Esophagus squamous epithelium (tissue), 4 donors: Measurements from ENCODE around the gene LCK.

ENCODE experiments used
- POLR2A ChIP-seq, 4 donors: fragments of 450-650 bp; IDR thresholded peaks; one replicate each; pipeline ENCODE4 v1.6.1; 2017; ENCODE audit warnings: antibody characterized with exemption in 4 of 4, mild to moderate bottlenecking in 4 of 4, moderate library complexity in 3 of 4
- TF ChIP-seq, protein P1 (sequence below), 6 experiments: fragments of 450-650 bp in 4 of 6; fragments of 200-600 bp in 2 of 6; sonication (generic) in 2 of 6; IDR thresholded peaks; one replicate each; pipeline ENCODE4 v1.5.1; 2016 to 2019; ENCODE audit warnings: antibody characterized with exemption in 6 of 6, mild to moderate bottlenecking in 4 of 6, moderate library complexity in 4 of 6

DNA sequence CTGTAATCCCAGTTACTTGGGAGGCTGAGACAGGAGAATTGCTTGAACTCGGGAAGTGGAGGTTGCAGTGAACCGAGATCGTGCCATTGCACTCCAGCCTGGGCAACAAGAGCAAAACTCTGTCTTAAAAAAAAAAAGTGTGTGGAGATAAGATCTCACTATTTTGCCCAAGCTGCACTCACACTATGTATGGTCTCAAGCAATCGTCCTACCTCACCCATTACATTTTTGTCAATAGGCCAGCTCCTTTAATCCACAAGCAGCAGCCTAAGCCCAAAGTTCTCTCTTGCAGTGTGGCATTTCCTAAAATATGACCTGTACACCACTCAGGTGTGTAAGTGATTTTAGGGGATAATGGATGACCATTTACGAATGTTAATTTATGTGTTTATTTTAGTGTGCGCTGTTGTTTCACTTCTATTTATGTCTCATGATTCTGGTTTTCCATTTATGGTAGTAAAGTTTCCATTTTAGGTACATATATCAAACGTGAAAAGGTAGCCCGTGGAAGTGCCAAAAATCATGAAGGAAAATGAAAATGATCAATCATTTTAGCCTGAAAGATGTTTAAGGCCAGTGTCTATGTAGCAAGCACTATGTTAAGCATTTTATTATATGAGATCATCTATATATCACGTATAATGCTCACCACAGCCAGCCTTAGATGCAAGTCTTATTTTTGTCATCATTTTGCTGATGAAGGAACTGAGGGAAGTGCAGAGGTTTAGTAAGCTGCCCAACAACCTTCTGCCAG is 5.6 kb downstream of the LCK start:
- TF ChIP-seq POLR2A (IDR thresholded peaks at IDR 0.05), result no peak
- TF ChIP-seq, protein P1, sequence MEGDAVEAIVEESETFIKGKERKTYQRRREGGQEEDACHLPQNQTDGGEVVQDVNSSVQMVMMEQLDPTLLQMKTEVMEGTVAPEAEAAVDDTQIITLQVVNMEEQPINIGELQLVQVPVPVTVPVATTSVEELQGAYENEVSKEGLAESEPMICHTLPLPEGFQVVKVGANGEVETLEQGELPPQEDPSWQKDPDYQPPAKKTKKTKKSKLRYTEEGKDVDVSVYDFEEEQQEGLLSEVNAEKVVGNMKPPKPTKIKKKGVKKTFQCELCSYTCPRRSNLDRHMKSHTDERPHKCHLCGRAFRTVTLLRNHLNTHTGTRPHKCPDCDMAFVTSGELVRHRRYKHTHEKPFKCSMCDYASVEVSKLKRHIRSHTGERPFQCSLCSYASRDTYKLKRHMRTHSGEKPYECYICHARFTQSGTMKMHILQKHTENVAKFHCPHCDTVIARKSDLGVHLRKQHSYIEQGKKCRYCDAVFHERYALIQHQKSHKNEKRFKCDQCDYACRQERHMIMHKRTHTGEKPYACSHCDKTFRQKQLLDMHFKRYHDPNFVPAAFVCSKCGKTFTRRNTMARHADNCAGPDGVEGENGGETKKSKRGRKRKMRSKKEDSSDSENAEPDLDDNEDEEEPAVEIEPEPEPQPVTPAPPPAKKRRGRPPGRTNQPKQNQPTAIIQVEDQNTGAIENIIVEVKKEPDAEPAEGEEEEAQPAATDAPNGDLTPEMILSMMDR (IDR thresholded peaks at IDR 0.05), result no peak
